ENCODE measurements around the gene KLHL28. TPM values are rescaled to one million over a fixed set of nuclear protein-coding genes. Genes with fewer than 3 reads are reported as not detected.

KLHL28 gene
- total and polyA plus RNA-seq, 10 of the 15 experiments (the other 5 are each of a cell fraction or from before 2014, with no cell fraction given), result 2.7 to 9.8 (median 6.2) TPM

DNA sequence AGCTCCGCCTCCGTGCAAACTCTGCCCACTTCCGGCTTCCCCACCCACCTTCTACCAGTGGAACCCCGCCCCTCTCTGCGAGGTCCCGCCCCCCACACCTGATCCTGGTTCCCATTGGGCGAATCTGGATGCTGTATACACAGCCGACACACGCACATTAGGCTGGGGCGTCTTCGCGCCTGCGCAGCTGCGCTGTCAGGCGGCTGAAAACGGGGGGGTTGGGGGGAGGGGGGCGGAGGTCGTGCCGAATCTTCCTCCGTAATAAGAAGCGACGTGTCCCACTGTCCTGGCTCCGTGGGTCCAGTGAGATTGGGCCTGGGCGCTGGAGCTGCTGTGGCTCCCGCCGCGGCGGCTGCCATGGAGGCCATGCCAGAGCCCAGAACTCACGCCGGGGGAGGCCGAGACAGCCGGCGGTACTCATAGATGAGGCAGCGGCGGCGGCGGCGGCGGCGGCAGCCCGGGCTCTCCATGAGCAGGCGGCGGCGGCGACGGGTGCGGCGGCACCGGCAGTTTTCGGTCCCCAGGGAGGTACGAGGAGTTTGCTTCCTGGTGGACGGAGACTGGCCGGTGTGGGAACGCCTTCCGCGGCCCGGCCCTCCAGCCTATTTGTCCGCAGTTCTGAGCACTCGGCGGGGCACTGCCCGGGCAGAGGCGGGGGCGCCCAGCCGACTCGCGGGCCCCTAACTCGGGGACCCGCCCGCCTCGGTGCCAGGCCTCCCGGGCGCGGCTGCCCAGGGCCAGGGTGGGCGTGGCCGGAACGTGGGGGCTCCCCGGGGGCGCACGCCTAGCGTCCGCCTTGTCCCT lies 64.5 kb downstream of the KLHL28 start (continued):
- TF ChIP-seq, protein P1, sequence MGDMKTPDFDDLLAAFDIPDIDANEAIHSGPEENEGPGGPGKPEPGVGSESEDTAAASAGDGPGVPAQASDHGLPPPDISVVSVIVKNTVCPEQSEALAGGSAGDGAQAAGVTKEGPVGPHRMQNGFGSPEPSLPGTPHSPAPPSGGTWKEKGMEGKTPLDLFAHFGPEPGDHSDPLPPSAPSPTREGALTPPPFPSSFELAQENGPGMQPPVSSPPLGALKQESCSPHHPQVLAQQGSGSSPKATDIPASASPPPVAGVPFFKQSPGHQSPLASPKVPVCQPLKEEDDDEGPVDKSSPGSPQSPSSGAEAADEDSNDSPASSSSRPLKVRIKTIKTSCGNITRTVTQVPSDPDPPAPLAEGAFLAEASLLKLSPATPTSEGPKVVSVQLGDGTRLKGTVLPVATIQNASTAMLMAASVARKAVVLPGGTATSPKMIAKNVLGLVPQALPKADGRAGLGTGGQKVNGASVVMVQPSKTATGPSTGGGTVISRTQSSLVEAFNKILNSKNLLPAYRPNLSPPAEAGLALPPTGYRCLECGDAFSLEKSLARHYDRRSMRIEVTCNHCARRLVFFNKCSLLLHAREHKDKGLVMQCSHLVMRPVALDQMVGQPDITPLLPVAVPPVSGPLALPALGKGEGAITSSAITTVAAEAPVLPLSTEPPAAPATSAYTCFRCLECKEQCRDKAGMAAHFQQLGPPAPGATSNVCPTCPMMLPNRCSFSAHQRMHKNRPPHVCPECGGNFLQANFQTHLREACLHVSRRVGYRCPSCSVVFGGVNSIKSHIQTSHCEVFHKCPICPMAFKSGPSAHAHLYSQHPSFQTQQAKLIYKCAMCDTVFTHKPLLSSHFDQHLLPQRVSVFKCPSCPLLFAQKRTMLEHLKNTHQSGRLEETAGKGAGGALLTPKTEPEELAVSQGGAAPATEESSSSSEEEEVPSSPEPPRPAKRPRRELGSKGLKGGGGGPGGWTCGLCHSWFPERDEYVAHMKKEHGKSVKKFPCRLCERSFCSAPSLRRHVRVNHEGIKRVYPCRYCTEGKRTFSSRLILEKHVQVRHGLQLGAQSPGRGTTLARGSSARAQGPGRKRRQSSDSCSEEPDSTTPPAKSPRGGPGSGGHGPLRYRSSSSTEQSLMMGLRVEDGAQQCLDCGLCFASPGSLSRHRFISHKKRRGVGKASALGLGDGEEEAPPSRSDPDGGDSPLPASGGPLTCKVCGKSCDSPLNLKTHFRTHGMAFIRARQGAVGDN (IDR thresholded peaks at IDR 0.05), result peak; percentile 78
- no peak for TF ChIP-seq FOXM1 (IDR thresholded peaks at IDR 0.05; ENCODE audit: low read depth, low read length)
- peak; percentile 13 to 57; a peak in 2 of 4 replicates for TF ChIP-seq BHLHE40 (IDR thresholded peaks at IDR 0.05; ENCODE audit: borderline replicate concordance in 1 of 2, low read depth in 2 of 2, low read length in 1 of 2)
- TF ChIP-seq BCL11A (IDR thresholded peaks at IDR 0.05; ENCODE audit: low read depth, low read length), result no peak
- TF ChIP-seq, protein P2, sequence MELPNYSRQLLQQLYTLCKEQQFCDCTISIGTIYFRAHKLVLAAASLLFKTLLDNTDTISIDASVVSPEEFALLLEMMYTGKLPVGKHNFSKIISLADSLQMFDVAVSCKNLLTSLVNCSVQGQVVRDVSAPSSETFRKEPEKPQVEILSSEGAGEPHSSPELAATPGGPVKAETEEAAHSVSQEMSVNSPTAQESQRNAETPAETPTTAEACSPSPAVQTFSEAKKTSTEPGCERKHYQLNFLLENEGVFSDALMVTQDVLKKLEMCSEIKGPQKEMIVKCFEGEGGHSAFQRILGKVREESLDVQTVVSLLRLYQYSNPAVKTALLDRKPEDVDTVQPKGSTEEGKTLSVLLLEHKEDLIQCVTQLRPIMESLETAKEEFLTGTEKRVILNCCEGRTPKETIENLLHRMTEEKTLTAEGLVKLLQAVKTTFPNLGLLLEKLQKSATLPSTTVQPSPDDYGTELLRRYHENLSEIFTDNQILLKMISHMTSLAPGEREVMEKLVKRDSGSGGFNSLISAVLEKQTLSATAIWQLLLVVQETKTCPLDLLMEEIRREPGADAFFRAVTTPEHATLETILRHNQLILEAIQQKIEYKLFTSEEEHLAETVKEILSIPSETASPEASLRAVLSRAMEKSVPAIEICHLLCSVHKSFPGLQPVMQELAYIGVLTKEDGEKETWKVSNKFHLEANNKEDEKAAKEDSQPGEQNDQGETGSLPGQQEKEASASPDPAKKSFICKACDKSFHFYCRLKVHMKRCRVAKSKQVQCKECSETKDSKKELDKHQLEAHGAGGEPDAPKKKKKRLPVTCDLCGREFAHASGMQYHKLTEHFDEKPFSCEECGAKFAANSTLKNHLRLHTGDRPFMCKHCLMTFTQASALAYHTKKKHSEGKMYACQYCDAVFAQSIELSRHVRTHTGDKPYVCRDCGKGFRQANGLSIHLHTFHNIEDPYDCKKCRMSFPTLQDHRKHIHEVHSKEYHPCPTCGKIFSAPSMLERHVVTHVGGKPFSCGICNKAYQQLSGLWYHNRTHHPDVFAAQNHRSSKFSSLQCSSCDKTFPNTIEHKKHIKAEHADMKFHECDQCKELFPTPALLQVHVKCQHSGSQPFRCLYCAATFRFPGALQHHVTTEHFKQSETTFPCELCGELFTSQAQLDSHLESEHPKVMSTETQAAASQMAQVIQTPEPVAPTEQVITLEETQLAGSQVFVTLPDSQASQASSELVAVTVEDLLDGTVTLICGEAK (IDR thresholded peaks at IDR 0.05; ENCODE audit: borderline replicate concordance), result no peak
- peak; percentile 42; the same call in 1 of the 2 replicates for TF ChIP-seq TAF1 (IDR thresholded peaks at IDR 0.05; ENCODE audit: borderline replicate concordance, low read depth, low read length)
- no peak; the same call in 2 of the 3 replicates for TF ChIP-seq POU2F2 (IDR thresholded peaks at IDR 0.05; ENCODE audit: borderline replicate concordance, low read depth, low read length)

All from GM12878 (cell line).